Measurements from ENCODE around the gene HLA-DMA.

The HLA-DMA gene

GRCh38 chr6:32974541-32975308 is 21.8 kb upstream of the HLA-DMA start:
- DNase-seq, result no peak

- no peak for DNase-seq
Measured at GRCh38 chr6:32974016-32974333, 21.1 kb upstream of the HLA-DMA start.

- peak in 5 of 14 donors; percentile 22 to 66 (median 51) for DNase-seq
Measured at GRCh38 chr6:32973144-32974015, 20.5 kb upstream of the HLA-DMA start.

- DNase-seq, result peak in 5 of 14 donors; percentile 34 to 78 (median 64)
Measured at GRCh38 chr6:32972353-32973143, 19.7 kb upstream of the HLA-DMA start.

GRCh38 chr6:32971581-32972352 is 18.9 kb upstream of the HLA-DMA start:
- peak; percentile 95 to 100 (median 99) for DNase-seq

GRCh38 chr6:32971242-32971580 is 18.3 kb upstream of the HLA-DMA start:
- DNase-seq, result no peak

GRCh38 chr6:32970413-32971241 is 17.7 kb upstream of the HLA-DMA start:
- peak in 12 of 14 donors; percentile 63 to 88 (median 79) for DNase-seq

- peak in 12 of 14 donors; percentile 63 to 88 (median 81) for DNase-seq
Measured at GRCh38 chr6:32969685-32970412, 17.0 kb upstream of the HLA-DMA start.

GRCh38 chr6:32968867-32969684 is 16.2 kb upstream of the HLA-DMA start:
- peak in 8 of 14 donors; percentile 79 to 94 (median 88) for DNase-seq

- peak; percentile 95 to 100 (median 98) for DNase-seq
Measured at GRCh38 chr6:32968093-32968866, 15.4 kb upstream of the HLA-DMA start, which contains the start of gene BRD2. Gene BRD2 (plus strand): TSS chr6:32968594. CDS start chr6:32972899, 4,305 bp downstream.

GRCh38 chr6:32967151-32968091 is 14.5 kb upstream of the HLA-DMA start:
- DNase-seq, result peak in 3 of 14 donors; percentile 28 to 82 (median 33)

- DNase-seq, result no peak
Measured at GRCh38 chr6:32964776-32965175, 11.9 kb upstream of the HLA-DMA start.

GRCh38 chr6:32963866-32964265 is 11.0 kb upstream of the HLA-DMA start:
- DNase-seq, result no peak

GRCh38 chr6:32962213-32962826 is 9.4 kb upstream of the HLA-DMA start:
- DNase-seq, result no peak

GRCh38 chr6:32960563-32960962 is 7.7 kb upstream of the HLA-DMA start:
- no peak for DNase-seq

- no peak for DNase-seq
Measured at GRCh38 chr6:32956176-32956575, 3.3 kb upstream of the HLA-DMA start.
